ENCODE measurements around the gene CETN3. TPM values are rescaled to one million over a fixed set of nuclear protein-coding genes. Genes with fewer than 3 reads are reported as not detected.

Gene CETN3
- total and polyA plus RNA-seq, 2 of the 13 experiments (the other 11 are each of a cell fraction or from before 2014, with no cell fraction given) = 15.4 to 71.5 TPM

DNA sequence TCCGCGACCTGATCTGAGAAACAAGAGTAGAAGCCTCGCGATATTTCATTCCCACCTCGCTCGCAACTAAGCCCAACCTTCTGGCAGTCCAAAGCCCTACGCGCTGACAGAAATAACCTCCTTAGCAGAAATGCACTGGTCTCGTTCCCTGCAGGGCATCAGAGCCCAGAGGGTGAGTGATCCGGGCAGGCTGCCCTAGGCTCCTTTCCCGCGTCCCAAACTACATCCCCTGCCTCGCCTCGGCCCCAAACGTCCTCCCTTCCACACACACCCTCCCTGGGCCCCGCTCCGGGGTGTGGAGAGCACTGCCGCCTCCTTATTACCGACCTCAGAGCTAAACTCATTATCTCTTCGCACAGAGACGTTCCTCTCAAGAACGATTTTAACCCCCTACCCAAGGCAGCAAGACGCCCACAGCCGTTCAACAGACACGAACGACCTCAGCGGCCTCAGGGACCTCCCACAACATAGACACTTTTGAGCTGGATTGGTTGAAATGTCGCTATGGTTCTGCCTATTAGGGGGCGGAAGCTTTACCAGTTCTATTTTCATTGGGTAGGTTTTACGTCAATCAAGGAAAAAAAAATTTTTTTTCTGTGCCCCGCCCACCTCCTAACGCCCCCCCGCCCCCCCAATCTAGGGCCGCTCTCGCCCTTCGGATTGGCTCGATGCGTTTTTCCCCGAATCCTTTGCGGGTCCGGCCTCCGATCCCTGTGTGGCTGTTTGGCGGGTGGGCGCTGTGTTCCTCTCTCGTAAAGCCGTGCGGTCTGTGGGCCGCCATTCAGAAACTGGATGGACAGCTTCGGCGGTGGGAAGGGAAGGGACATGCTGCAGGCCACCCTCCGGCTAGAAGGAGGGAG, at the start of gene CETN3 (continued):
- TF ChIP-seq, protein P1, sequence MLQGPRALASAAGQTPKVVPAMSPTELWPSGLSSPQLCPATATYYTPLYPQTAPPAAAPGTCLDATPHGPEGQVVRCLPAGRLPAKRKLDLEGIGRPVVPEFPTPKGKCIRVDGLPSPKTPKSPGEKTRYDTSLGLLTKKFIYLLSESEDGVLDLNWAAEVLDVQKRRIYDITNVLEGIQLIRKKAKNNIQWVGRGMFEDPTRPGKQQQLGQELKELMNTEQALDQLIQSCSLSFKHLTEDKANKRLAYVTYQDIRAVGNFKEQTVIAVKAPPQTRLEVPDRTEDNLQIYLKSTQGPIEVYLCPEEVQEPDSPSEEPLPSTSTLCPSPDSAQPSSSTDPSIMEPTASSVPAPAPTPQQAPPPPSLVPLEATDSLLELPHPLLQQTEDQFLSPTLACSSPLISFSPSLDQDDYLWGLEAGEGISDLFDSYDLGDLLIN (CRISPR knock-in tag; IDR thresholded peaks at IDR 0.05; ENCODE audit: borderline replicate concordance) = 0 out of 2 replicates have a peak, but pooled peaks have one; percentile 58
- TF ChIP-seq GABPB1 (CRISPR knock-in tag; IDR thresholded peaks at IDR 0.05) (peak; percentile 60), POLR2AphosphoS5 (IDR thresholded peaks at IDR 0.05; ENCODE audit: low read depth, low read length) (peak; percentile 94), CBX1 (IDR thresholded peaks at IDR 0.05; ENCODE audit: low read depth) (peak; percentile 91), JARID2 (CRISPR knock-in tag; IDR thresholded peaks at IDR 0.05; ENCODE audit: insufficient replicate concordance) (no peak), DR1 (CRISPR knock-in tag; IDR thresholded peaks at IDR 0.05) (peak; percentile 70), NFIB (CRISPR knock-in tag; IDR thresholded peaks at IDR 0.05; ENCODE audit: borderline replicate concordance) (no peak), ZNF746 (CRISPR knock-in tag; IDR thresholded peaks at IDR 0.05) (no peak), SETDB1 (CRISPR knock-in tag; IDR thresholded peaks at IDR 0.05; ENCODE audit: borderline replicate concordance) (no peak), RFX1 (IDR thresholded peaks at IDR 0.05) (no peak)
- TF ChIP-seq, protein P2, sequence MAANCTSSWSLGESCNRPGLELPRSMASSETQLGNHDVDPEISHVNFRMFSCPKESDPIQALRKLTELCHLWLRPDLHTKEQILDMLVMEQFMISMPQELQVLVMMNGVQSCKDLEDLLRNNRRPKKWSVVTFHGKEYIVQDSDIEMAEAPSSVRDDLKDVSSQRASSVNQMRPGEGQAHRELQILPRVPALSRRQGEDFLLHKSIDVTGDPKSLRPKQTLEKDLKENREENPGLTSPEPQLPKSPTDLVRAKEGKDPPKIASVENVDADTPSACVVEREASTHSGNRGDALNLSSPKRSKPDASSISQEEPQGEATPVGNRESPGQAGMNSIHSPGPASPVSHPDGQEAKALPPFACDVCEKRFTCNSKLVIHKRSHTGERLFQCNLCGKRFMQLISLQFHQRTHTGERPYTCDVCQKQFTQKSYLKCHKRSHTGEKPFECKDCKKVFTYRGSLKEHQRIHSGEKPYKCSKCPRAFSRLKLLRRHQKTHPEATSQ (CRISPR knock-in tag; IDR thresholded peaks at IDR 0.05; ENCODE audit: borderline replicate concordance) = peak; percentile 81; the same call in 1 of the 2 replicates
- TF ChIP-seq, protein P3, sequence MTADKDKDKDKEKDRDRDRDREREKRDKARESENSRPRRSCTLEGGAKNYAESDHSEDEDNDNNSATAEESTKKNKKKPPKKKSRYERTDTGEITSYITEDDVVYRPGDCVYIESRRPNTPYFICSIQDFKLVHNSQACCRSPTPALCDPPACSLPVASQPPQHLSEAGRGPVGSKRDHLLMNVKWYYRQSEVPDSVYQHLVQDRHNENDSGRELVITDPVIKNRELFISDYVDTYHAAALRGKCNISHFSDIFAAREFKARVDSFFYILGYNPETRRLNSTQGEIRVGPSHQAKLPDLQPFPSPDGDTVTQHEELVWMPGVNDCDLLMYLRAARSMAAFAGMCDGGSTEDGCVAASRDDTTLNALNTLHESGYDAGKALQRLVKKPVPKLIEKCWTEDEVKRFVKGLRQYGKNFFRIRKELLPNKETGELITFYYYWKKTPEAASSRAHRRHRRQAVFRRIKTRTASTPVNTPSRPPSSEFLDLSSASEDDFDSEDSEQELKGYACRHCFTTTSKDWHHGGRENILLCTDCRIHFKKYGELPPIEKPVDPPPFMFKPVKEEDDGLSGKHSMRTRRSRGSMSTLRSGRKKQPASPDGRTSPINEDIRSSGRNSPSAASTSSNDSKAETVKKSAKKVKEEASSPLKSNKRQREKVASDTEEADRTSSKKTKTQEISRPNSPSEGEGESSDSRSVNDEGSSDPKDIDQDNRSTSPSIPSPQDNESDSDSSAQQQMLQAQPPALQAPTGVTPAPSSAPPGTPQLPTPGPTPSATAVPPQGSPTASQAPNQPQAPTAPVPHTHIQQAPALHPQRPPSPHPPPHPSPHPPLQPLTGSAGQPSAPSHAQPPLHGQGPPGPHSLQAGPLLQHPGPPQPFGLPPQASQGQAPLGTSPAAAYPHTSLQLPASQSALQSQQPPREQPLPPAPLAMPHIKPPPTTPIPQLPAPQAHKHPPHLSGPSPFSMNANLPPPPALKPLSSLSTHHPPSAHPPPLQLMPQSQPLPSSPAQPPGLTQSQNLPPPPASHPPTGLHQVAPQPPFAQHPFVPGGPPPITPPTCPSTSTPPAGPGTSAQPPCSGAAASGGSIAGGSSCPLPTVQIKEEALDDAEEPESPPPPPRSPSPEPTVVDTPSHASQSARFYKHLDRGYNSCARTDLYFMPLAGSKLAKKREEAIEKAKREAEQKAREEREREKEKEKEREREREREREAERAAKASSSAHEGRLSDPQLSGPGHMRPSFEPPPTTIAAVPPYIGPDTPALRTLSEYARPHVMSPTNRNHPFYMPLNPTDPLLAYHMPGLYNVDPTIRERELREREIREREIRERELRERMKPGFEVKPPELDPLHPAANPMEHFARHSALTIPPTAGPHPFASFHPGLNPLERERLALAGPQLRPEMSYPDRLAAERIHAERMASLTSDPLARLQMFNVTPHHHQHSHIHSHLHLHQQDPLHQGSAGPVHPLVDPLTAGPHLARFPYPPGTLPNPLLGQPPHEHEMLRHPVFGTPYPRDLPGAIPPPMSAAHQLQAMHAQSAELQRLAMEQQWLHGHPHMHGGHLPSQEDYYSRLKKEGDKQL (CRISPR knock-in tag; IDR thresholded peaks at IDR 0.05; ENCODE audit: low read depth) = peak; percentile 45; the same call in 1 of the 2 replicates
- TF ChIP-seq, protein P4, sequence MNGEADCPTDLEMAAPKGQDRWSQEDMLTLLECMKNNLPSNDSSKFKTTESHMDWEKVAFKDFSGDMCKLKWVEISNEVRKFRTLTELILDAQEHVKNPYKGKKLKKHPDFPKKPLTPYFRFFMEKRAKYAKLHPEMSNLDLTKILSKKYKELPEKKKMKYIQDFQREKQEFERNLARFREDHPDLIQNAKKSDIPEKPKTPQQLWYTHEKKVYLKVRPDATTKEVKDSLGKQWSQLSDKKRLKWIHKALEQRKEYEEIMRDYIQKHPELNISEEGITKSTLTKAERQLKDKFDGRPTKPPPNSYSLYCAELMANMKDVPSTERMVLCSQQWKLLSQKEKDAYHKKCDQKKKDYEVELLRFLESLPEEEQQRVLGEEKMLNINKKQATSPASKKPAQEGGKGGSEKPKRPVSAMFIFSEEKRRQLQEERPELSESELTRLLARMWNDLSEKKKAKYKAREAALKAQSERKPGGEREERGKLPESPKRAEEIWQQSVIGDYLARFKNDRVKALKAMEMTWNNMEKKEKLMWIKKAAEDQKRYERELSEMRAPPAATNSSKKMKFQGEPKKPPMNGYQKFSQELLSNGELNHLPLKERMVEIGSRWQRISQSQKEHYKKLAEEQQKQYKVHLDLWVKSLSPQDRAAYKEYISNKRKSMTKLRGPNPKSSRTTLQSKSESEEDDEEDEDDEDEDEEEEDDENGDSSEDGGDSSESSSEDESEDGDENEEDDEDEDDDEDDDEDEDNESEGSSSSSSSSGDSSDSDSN (CRISPR knock-in tag; IDR thresholded peaks at IDR 0.05) = peak; percentile 61
- TF ChIP-seq, protein P5, sequence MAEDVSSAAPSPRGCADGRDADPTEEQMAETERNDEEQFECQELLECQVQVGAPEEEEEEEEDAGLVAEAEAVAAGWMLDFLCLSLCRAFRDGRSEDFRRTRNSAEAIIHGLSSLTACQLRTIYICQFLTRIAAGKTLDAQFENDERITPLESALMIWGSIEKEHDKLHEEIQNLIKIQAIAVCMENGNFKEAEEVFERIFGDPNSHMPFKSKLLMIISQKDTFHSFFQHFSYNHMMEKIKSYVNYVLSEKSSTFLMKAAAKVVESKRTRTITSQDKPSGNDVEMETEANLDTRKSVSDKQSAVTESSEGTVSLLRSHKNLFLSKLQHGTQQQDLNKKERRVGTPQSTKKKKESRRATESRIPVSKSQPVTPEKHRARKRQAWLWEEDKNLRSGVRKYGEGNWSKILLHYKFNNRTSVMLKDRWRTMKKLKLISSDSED (CRISPR knock-in tag; IDR thresholded peaks at IDR 0.05) = no peak

Data from HepG2 (cell line).